Measurements from ENCODE around the gene ABCC1. TPM values are rescaled to one million over a fixed set of nuclear protein-coding genes. Genes with fewer than 3 reads are reported as not detected.

Gene ABCC1
- total and polyA plus RNA-seq, 2 of the 4 experiments (the other 2 are of a cell fraction): 39.4 to 66.0 TPM

DNA sequence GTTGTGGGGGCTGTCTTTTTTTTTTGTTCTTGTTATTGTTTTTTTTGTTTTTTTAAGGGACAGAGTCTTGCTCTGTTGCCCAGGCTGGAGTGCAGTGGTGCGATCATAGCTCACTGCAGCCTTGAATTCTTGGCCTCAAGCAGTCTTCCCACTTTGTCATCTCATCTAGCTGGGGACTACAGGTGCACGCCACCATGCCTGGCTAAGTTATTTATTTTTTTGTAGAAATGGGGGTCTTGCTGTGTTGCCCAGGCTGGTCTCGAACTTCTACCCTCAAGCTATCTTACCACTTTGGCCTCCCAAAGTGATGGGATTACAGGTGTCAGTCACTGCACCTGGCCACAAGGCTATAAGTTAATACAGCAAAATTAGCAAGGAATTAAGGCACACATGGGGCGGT, 101.7 kb downstream of the ABCC1 start:
- ChIA-PET CTCF (interaction anchor here (0.7 to 1.8 kb wide), 2 partner anchors 16 to 176 kb away, joined by 4 read pairs; no protein-coding TSS in a partner anchor), POLR2A (ENCODE audit: unreplicated experiment) (no interaction called here)
- no peak overlapping the region for H3K23ac ChIP-seq (ENCODE audit: low read depth, low read length)
- WGBS, 2 experiments (ENCODE audit: extremely low coverage in 2 of 2, insufficient read length in 1 of 2): 100% methylated on average over 1 of the region's 4 CpGs; no CpG with 5 or more reads in 1 of the 2 experiments
- peaks cover 86% of the 10 kb centered on the region for H3K36me3 ChIP-seq (ENCODE audit: control insufficient read depth, insufficient read depth, low read length)
- no peaks in the 10 kb centered on the region for H3K9me3 ChIP-seq (ENCODE audit: control insufficient read depth, insufficient read depth, low read length)
- no peak overlapping the region for H4K5ac ChIP-seq (ENCODE audit: low read depth, low read length)
- no peak overlapping the region for H3K4me3 ChIP-seq (ENCODE audit: insufficient read depth, low read depth, low read length)
- no peak overlapping the region for H3K27ac ChIP-seq (ENCODE audit: insufficient read depth, low read length)
- in situ Hi-C loops (cut with MboI; ENCODE audit: low sequenced_read_pairs) (no loop called here), dilution Hi-C loops (cut with HindIII; ENCODE audit: low sequenced_read_pairs, unreplicated experiment) (no loop called here), intact Hi-C loops (cut with micrococcal nuclease) (no loop called here)
- no peak overlapping the region for H2AK9ac ChIP-seq (replicated peaks; ENCODE audit: low read depth, low read length, poor library complexity)
- BruUV-seq (replicated peaks): no TSS peak
- H3K4ac ChIP-seq (ENCODE audit: low read depth, low read length): no peak overlapping the region
- no peaks in the 10 kb centered on the region for H3K27me3 ChIP-seq (ENCODE audit: control insufficient read depth, insufficient read depth, low read length)
- H3K18ac ChIP-seq (ENCODE audit: low read depth, low read length): no peak overlapping the region
- H3K4me1 ChIP-seq (ENCODE audit: control insufficient read depth, insufficient read depth, low read length): peaks cover 4% of the 10 kb centered on the region
- H2BK20ac ChIP-seq (ENCODE audit: low read depth, low read length): no peak overlapping the region
- H3K4me2 ChIP-seq (ENCODE audit: low read depth, low read length): no peak overlapping the region
- peaks cover 48 to 71% of the 10 kb centered on the region in 2 experiments for H3K79me1 ChIP-seq (ENCODE audit: low read depth in 1 of 2, low read length in 2 of 2)
- ATAC-seq (ENCODE audit: low read depth) (no peak), DNase-seq (no peak)
- H3K14ac ChIP-seq (replicated peaks; ENCODE audit: low read depth, low read length): no peak overlapping the region
- no peak overlapping the region for H2BK15ac ChIP-seq (ENCODE audit: low read depth, low read length)
- peaks cover 23% of the 10 kb centered on the region; the same call in 1 of the 2 replicates for H4K20me1 ChIP-seq (ENCODE audit: insufficient read depth, low read length)
- H2AFZ ChIP-seq (replicated peaks; ENCODE audit: low read length, poor library complexity): no peak overlapping the region
- no peak overlapping the region for H3K56ac ChIP-seq (ENCODE audit: extremely low read depth, insufficient read depth, low read length)
- H2BK120ac ChIP-seq (ENCODE audit: low read depth, low read length): no peak overlapping the region
- peaks cover 23% of the 10 kb centered on the region for H3K9me1 ChIP-seq (ENCODE audit: insufficient read depth, low read length)
- TF ChIP-seq CHD1 (IDR thresholded peaks at IDR 0.05; ENCODE audit: low read depth, low read length): no peak
- no peak for TF ChIP-seq SMC3 (IDR thresholded peaks at IDR 0.05; ENCODE audit: low read depth, low read length)
- TF ChIP-seq MXI1 (IDR thresholded peaks at IDR 0.05; ENCODE audit: borderline replicate concordance, low read depth, low read length): no peak
- no peak for TF ChIP-seq RAD21 (IDR thresholded peaks at IDR 0.05; ENCODE audit: low read length)
- TF ChIP-seq MAZ (IDR thresholded peaks at IDR 0.05; ENCODE audit: borderline replicate concordance, low read depth, low read length): no peak
- no peak overlapping the region for H3K9ac ChIP-seq (ENCODE audit: low read depth, low read length)
- no peak overlapping the region for H4K91ac ChIP-seq (ENCODE audit: insufficient read depth, low read depth, low read length)
- H2AK5ac ChIP-seq (ENCODE audit: low read depth, low read length): no peak overlapping the region
- no peak overlapping the region for H4K8ac ChIP-seq (ENCODE audit: low read depth in 2 of 2, low read length in 2 of 2)
- H2BK5ac ChIP-seq (ENCODE audit: low read depth, low read length, poor library complexity, severe bottlenecking): no peak overlapping the region

Data from IMR-90 (cell line).